ELF-1 (cell line): Measurements from ENCODE around the gene XCL1.
"Not testable (repeated sequence)": the region's sequence is repeated elsewhere in the genome, so short reads cannot be mapped to it uniquely, and the experiment has no call there.

Source experiments
- DNase-seq: peaks from one replicate; pipeline ENCODE4 v3.0.0-alpha.2; 2016; ENCODE audit warnings: low read depth, low spot score

Gene XCL1, protein sequence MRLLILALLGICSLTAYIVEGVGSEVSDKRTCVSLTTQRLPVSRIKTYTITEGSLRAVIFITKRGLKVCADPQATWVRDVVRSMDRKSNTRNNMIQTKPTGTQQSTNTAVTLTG

DNA sequence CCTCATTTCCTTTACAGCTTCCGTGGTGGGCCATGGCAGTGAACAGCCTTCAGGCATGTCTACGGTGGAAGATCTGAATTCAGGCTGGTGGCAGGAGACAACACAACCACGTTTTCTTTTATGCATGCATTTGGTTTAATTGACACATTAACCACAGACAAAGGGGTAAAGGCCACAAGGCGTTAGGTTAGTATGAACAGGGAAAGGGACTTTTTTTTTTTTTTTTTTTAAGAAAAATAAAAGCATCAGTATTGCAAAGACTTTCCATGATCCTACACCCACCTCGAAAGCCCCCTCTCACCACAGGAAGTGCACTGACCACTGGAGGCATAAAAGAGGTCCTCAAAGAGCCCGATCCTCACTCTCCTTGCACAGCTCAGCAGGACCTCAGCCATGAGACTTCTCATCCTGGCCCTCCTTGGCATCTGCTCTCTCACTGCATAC lies at the start of gene XCL1:
TSS of gene XCL1 (plus strand) at position 361 of the 444 bp plus-strand sequence. CDS start at position 394, 33 bp downstream.
- not testable (repeated sequence) for DNase-seq

DNA sequence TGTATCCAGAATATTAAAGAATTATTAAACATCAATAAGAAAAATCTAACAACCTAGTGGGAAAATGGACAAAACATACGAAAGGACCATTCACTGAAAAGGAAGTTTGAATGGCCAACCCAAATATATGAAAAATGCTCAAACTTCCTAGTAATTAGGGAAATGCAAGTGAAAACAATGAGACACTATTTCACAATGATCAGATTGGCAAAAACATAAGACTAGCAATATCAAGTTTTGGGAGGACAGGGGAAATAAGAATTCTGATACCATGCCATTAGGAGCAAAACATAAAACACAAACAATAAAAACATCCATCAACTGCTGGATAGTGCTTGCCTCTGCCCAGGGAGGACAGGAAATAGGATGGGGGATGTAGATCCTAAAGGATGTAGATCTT lies 46.9 kb upstream of the XCL1 start:
- no peak for DNase-seq

DNA sequence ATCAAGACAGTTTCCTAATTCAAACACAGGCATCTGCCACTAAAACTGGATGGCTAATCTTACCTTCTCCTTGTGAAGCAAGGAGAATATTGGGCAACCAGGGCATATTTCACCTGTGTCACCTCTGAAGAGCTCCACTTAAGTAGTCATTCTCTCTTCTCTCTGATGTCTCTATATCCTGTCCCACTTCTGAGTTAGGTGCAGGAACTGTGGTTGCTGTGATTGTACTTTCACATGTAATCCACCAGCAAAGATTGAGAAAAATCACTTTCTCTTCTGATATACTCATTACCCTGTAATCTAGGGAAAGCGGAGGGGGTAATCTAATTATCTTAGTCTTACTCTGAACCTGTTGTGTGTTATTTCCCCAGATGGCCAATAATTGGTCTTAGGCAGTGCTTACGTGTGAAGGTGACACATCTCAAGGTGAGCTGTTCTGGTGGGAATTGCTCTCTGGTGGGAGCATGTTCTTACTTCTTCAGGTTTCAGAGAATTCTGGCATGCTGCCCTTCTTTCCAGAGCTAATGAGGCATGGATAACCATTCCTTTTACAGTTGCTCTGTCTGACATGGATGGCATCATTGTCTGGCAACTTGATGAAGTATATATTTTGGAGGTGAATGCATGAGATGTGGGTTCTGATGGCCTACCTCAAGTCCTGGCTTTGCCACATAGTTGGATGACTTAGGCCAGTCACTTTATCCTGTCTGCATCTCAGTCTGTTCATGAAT lies 44.6 kb upstream of the XCL1 start:
- DNase-seq, result no peak

DNA sequence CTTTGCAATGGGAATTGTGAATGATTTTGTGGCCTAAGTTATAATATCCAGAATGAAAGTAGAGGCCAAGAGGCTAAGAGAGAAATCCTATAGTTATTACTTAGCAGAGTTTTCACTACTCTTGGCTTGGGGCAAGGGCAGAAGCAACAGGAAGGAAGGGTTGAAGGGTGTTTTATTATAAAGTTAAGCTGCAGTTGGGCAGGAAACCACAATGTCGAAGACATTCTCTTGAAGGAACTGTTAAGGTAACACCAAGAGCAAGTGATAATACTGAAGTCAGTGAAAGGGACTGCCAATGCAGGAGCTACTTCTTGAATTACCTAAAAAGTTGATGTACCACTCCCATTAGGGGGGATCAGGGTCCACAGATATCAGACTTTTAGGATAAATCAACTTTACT lies 40.9 kb upstream of the XCL1 start:
- no peak for DNase-seq

DNA sequence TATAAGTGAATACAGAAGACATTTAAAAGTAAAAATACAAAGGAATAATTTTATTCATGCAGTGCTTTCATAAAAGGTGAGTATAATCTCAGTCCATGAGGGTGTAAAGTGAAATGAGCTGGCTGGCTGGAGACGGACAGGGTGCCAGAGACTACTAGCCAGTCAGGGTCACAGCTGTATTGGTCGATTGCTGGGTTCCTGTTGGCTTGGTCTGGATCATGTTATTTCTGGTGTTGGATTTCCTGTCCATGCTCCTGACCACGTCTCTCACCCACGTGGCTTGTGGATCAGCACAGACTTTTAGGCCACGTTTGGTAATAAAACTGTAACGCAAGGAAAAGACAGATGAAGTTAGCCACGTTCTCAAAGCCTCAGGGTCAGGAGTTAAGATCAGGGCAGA lies 35.6 kb upstream of the XCL1 start:
- not testable (repeated sequence) for DNase-seq

DNA sequence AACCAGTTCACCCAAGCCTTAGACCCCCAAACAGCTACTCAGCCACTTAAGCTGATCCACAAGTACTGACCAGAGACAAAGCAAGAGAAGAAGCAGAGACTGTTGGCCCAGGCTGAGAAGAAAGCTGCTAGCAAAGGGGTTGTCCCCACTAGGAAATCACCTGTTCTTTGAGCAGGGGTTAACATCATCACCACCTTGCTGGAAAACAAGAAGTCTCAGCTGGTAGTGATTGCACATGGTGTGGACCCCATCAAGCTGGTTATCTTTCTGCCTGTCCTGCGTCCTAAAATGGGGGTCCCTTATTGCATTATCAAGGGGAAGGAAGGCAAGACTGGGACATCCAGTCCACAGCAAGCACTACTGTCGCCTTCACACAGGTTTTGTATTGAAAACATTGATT lies 33.4 kb upstream of the XCL1 start:
- not testable (repeated sequence) for DNase-seq

DNA sequence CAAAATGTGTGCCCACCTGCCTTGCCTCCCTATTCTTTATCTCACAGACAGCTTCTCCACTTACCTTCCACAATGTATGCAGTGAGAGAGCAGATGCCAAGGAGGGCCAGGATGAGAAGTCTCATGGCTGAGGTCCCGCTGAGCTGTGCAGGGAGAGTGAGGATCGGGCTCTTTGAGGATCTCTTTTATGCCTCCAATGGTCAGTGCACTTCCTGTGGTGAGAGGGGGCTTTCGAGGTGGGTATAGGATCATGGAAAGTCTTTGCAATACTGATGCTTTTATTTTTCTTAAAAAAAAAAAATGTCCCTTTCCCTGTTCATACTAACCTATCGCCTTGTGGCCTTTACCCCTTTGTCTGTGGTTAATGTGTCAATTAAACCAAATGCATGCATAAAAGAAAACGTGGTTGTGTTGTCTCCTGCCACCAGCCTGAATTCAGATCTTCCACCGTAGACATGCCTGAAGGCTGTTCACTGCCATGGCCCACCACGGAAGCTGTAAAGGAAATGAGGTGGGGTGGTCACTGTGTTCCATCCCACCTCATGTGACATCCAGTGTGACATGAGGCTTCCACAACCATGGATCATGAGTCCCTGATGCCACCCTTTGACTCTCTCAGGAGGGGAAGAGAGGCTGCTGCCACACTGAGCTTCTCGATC lies 32.4 kb upstream of the XCL1 start, which contains the start of gene XCL2:
TSS of gene XCL2 (minus strand) at position 158 of the 659 bp plus-strand sequence. CDS start at position 125, 33 bp downstream.
- DNase-seq, result not testable (repeated sequence)

DNA sequence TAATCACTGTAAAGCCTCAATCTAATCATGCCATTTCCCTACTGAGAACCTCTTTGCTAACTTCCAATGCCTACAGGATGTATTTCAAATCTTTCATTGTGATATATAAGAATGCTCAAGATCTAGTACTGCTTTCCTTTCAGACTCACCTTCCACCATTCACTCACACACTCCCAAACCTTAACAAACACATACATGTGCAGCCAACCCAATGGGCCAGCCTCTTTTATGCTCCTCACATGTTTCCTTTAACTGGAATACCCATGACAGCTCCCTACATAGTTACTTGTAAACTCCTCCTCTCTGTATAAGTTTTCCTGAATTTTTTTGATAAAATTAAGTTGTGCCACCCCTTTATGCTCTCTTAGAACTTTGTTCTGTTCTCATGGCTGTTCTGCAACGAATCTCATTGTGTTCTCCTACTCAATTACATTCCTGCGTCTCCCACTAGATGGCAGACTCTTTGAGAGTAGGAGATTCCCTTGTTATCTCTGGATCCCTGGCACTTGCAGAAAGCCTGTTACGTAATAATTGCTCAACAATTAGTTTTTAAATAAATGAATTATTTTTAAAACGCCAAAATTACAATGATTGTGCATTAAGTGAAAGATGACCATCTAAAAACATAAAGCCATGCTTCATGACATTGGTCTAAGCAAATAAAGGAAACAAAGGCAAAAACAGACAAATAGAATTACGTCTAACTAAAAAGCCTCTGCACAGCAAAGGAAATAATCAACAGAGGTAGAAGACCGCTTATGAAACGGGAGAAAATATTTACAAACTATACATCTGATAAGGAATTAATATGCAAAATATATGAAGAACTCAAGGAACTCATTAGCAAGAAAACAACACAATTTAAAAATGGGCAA lies 30.5 kb upstream of the XCL1 start:
- not testable (repeated sequence) for DNase-seq

DNA sequence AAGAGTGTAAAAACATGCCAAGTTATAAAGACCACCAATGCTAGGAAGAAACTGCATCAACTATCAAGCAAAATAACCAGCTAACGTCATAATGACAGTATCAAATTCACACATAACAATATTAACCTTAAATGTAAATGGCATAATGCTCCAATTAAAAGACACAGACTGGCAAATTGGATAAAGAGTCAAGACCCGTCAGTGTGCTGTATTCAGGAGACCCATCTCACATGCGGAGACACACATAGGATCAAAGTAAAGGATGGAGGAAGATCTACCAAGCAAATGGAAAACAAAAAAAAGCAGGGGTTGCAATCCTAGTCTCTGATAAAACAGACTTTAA lies 29.9 kb upstream of the XCL1 start:
- not testable (repeated sequence) for DNase-seq

DNA sequence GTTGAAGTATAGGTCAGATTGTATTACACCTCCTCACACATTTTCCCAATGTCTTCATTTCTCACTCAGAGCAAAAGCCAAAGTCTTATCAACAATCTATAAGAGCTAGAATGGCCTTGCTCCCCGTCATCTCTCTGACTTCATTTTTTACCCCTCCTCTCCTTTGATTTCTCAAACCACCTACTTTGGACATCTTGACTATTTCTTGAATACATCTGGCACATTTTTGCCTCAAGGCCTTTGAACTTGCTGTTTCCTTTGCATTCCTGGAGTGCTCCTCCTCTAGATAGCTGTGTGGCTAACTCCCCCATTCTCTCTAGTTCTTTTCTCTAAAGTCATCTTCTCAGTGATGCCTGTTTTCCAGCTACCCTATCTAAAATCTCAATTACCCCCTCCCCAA lies 25.4 kb upstream of the XCL1 start:
- DNase-seq, result no peak

DNA sequence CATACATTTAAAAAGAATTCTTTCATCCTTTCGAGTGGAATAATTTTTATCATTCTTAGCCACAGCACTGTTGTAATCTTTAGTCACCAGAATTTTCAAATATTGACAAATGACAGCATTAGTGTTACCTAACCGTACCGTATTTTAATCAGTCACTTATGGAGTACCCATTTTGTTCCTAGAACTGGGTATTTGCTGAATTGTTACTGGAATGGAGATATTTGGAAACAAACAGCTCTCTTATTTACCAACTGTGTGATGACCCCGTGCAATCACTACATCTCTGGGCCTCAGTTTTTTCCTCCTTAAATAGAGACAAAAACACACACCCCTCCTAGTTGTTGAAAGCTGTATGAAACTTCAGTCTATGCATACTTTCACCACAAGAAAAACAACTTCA lies 24.7 kb upstream of the XCL1 start:
- DNase-seq, result no peak

DNA sequence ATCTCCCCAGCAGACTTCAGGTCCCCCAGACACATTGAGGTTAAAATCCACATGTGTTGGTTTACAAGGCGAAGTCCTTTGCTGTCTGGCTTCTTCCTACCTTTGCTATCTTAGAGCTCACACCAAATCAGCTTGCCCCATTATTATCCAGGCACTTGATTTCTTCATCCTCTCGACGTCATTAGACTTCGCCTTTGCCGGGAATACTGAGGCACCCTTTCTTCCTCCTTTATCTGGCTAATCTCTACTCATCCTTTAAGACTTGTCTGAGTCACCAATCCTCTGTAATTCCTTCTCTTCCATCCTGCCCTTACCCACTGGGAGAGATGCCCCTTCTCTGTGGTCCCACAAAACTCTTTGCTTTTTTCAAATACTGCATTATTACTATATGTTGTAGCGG lies 23.4 kb upstream of the XCL1 start:
- no peak for DNase-seq

DNA sequence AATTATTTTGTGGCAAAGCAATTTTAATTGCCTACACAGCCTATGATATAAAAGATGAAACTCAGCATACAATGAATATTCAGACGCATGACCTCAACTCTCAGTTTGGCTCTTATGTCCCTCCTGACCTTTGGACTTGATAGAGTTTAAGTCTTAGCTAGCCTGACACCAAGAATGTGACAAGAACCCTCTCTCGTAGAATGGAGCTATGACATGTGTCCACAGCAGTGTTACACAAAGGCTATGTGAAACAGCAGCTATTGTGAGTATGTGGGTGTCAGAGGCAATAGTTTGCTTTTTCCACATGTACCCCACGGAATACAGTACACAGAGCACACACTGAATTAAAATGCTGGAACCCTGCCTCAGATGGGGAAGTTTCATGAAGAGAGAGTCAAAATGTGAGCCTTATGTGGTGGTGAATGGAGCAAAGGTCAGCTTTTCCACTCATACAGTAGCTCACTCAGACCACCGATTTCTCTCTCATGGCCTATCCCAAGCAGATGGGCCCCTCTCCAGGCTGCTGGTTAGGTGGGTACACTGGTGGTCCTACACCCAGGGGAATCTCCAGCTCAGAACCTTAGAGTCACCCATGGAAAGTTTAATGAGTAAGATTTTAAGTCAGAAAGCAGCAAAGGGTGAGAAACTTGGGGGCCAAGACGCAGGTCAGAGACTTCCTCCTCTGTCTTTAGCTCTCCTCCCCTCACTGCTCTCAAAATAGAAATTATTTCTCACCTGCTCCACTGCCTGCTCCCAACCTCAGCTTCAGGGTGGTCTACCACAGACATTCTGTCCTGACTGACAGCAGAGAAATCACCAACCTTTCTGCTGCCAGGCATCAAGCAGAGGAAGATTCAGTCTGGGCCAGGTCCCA lies 22.5 kb upstream of the XCL1 start:
- DNase-seq, result no peak

DNA sequence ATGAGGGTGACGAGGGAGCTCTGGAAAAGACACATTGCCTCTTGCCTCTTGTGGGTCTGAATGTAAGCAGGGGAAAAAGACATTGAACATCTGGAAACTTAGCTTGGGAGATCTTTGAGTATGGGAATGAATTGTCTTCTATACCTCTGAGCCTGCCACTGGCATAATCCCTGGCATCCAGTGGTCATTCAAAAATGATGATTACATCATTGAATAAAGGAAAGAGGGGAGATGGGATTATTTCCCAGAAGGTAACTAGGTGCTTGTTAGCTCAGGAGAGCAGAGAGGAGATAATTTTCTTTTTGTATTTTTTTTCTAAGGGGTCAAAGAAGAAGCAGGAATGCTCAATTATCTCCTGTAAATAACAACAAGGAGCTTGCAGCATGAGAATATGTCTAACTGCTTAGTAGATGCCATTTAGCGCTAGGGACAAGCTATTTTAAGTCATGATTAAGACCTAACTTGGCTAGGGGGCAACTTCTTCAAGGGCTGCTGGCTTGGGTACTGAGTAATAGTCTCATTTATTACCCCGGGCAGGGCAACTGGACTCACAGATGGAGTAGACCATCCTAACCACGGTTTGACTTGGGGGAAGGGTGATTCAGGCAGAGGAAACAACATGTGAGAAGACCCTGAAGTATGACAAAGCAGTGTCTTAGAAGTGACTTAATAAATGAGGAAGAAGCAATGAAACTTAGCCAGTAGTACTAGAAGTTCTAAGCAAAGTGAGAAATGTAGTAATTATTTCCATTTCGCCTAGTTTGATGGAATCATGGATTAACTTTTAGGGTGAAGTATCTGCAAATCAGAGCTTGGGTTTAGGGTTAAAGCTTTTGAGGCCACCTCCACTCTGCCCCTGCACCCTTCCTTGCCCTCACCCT lies 21.6 kb upstream of the XCL1 start:
- no peak for DNase-seq

DNA sequence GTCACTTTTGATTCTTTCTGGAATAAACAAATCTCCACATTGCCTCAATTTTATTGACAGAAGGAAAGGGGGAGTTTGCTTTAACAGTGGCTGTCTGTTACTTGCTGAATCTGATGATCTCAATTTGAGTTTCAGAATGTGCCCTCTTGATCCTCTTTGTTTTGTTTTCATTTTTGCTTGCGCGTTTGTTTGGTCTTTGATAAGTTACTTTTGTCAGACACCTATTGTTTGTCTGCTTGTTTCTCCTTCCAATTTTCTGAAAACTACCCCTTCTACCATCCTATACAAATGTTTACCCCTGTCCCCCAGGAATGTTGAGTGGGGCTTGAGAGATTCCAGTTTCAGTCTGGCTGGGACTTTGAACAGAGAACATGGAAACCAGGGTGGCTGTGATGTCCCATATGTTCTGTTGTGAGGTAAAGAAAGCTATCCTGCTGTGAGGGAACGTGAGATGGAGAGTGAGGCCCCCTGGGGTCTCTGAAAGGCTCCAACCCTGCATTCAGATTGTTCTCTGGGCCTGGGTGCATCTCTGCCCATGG lies 20.8 kb upstream of the XCL1 start:
- no peak for DNase-seq

DNA sequence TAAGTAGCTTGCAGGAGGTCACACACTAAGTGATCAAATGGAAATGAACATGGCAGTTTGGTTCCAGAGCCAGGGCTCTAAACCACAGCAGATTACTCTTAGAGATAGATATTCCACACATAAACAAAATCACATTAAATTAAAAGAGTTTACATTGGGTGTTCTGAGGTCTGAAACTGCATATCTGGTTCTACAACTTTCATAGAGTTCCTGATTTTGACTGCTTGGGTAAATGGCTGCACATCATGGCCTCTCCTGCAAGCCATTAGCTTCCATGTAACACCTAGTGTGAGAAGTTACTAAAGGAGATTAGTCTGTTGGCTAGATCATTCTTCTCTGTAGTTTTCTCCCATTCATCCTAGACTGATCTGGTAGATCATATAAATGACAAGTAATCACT lies 19.8 kb upstream of the XCL1 start:
- DNase-seq, result no peak

DNA sequence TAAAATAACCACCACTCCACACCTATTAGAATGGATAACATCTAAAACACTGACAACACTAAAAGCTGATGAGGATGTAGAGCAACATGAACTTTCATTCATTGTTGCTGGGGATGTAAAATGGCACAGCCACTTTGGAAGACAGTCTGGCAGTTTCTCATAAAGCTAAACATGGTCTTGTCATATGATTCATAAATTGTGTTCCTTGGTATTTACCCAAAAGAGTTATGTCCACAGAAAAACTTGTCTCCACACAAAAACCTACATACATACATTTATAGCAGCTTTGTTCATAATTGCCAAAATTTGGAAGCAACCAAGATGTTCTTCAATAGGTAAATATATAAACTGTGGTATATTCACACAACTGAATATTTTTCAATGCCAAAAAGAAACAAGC lies 16.0 kb upstream of the XCL1 start:
- no peak for DNase-seq

DNA sequence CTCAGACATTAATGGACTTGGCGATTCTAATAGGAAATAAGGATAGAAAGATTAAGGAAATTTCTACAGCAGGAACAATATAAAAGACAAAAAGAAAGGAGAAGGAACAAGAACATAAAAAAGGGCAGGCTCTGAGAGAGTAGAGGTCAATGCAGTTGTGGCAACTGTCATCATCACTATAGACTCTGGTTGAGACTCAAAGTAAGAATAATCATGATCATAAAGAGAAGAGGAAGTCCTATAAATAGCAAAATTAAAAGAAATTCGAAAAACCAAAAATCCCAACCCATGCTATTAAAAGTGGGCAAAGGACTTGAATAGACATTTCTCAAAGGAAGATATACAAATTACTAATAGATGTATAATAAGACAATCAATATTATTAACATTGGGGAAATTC lies 14.4 kb upstream of the XCL1 start:
- DNase-seq, result no peak

DNA sequence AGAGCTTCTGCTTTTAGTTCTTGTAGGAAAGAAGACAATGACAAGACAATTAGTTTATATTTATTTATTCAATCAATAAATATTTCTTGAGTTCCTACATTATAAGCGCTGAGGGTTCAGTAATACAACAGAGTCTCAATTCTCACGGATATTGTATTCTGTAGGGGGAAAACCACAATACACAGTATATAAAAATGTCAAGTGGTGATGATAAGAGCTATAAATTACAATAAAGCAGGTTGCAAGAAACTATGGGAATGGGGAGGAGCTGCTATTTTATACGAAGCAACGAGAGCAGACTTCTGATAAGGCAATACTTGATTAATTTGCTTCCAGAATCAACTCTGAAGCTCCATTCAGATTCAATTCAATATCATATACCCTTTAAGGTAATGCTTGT lies 10.6 kb upstream of the XCL1 start:
- no peak for DNase-seq

DNA sequence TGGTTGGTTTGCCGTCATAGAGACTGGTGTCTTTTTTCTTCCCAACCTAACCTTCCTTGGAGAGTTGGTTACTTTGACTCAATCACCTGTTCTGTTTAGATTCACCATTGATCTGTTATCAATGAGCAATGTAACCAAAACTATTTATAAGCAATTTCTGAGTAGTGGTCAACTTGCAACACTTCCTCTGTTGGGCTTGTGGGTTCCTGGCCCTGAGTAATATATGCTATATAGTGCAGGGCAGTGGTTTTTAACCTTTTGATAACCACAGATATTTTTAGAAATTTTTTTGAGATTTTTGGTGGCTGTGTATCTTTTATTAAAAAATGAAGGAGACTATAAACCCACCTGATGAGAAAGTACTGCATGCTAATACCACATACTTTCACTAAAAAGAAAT lies 9.4 kb upstream of the XCL1 start:
- DNase-seq, result no peak
